CD4-positive, alpha-beta T cell treated with Interleukin-15 for 1 hour (primary cell): ENCODE results near the gene CNDP1.

ENCODE experiments used
- DNase-seq: peaks from one replicate; pipeline ENCODE4 v3.0.0-alpha.2; 2020

Gene CNDP1

GRCh38 chr18:74595431-74595830 is 61.1 kb downstream of the CNDP1 start:
- DNase-seq: no peak

GRCh38 chr18:74597034-74597661 is 62.8 kb downstream of the CNDP1 start:
- peak; percentile 59 for DNase-seq

- peak; percentile 85 for DNase-seq
These were observed 63.5 kb downstream of the CNDP1 start, which contains the start of gene ZNF407 for GRCh38 chr18:74597662-74598349. ZNF407 (plus strand) TSS chr18:74597870; CDS start chr18:74631020, 33,150 bp downstream.

DNA sequence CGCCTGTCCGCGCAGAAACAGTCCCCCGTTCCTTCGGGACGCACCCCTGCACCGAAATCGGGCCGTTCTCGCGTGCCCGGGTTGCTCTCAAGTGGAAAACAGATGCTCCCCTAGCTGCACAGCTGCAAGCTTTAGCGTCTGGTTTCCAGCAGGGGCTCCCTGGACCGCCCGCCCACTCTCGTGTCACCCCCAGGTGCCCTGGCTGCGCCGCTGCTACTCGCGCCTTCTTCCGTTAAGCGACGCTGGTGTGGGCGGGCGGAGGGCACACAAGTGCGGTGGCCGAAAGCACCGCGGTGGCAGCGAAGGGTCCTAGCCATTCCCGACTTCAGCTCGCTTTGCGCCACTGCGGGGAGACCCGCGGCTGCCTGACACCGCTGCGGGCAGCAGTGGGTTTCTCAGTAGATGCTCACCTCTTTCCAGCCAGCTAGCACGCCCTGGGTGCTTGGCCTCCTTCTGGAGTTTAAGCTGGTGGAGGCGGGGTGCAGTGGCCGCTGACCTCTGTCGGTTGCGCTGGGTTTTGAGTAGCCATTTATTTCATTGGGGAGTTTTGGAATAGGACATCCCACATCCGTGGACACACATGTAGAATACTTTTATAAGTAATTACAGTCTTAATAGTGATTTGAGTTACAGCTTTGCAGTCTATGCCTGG is 64.2 kb downstream of the CNDP1 start:
- DNase-seq: peak; percentile 68

DNA sequence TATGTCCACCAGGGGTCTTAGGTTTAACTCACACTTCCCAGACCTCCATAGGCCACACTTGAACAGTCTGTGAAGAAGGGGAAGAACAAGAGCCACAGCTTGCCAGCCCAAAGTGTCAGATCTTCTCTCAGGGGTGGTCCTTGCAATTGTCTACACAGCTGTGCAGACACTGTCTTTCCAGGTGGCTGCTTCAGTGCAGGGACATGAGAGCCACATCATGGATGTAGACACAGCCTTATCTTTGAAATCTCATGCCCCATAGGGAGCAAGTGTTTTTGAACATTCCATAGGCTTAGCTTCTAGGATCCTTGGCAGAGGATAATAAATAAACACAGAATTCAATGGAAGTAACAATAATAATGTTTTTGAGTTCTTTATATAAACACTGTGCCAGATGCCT is 70.1 kb downstream of the CNDP1 start:
- DNase-seq: no peak

- no peak for DNase-seq
These were observed 70.5 kb downstream of the CNDP1 start for GRCh38 chr18:74604774-74605173.

GRCh38 chr18:74608681-74609080 is 74.4 kb downstream of the CNDP1 start:
- no peak for DNase-seq

DNA sequence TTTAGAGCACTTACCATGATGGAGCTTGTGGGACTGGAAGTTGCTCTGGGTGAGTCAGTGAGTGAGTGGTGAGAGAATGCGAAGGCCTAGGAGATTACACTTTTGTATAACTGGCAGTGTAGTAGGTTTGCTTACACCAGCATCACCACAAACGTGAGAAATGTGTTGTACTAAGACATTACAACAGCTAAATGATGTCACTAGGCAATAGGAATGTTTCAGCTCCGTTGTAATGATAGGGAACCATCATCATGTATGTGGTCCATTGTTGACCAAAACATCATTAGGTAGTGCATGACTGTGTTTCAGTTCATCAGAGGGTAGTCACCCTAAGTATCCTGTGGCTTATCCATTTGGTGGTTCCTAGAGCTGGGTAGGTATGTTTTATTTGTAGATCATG is 75.2 kb downstream of the CNDP1 start:
- no peak for DNase-seq

GRCh38 chr18:74610051-74610615 is 75.8 kb downstream of the CNDP1 start:
- DNase-seq: no peak

- DNase-seq: no peak
These were observed 76.6 kb downstream of the CNDP1 start for GRCh38 chr18:74610860-74611259.

GRCh38 chr18:74611765-74612164 is 77.5 kb downstream of the CNDP1 start:
- no peak for DNase-seq

GRCh38 chr18:74613381-74613780 is 79.1 kb downstream of the CNDP1 start:
- no peak for DNase-seq

- no peak for DNase-seq
These were observed 82.2 kb downstream of the CNDP1 start for GRCh38 chr18:74616494-74616893.

DNA sequence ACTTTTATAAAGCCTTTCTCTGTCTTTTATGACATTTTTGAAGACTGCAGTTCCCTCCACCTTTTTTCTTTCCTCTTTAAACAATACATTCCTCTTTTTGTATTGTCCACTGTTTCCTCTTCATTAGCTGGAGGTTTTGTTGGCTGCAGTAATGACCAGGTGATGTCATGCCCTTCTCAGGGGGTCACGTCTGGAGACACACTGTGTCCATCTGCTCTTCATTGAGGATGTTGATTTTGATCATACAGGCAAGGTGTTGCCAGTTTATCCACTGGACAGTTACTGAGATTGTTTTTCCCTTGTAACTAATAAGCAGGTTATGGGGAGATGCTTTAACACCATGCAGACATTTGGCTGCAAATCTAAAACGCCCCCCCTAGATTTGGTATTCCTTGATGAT is 83.2 kb downstream of the CNDP1 start:
- DNase-seq: no peak

DNA sequence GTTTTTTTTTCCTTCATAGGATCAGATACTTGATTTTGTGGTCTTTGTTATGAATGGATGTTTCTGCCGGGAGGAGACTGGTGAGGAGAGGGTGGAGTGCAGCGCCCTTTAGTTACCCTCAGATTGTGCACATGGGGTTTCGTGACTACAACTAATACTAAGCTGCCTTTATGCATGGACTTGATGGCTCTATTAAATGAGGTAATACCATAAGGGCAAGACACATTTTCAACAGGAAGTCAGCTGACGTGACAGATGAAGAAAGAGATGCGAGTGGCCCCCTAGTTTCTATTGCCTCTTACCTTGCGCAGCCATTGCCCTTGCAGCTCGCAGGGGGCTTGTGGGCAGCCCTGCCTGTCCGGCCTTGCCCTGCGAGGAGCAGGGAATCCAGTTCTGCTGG is 87.8 kb downstream of the CNDP1 start:
- no peak for DNase-seq

GRCh38 chr18:74623047-74623816 is 88.9 kb downstream of the CNDP1 start:
- no peak for DNase-seq

- DNase-seq: no peak
These were observed 90.2 kb downstream of the CNDP1 start for GRCh38 chr18:74624466-74624865.

- no peak for DNase-seq
These were observed 90.9 kb downstream of the CNDP1 start for GRCh38 chr18:74625157-74625556.

DNA sequence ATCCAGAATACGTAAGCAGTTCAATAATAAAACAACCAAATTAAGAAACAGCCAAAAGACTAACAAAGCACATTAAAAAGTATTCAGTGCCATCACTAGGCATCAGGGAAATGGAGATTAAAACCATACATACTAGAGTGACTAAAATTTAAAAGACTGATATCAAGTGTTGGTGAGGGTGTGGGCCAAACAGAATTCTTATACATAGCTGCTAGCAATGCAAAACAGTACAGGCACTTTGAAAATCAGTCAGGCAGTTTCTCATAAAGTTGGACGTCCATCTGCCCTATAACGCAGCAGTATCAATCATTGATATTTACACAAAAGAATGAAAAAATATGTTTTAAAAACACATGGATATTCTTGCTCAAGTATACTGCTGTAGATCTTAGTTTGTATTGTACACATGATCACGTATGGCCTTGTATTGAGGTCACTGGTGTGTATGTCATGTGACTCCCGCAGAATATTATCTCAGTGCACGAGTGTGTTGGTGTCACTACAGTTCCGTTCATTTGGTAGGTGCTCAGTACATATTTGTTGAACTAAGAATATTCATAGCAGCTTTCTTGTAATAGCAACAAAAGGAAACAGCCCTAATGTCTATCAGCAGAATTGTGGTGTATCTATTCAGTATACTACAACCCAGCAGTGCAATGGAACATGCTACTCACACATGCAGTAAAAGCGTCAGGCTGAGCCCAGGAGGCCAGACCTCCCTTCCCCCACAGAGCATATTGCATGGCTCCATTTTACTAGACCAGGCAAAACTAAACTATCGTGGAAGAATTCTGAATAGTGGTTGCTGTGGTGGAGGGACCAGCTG is 92.0 kb downstream of the CNDP1 start:
- no peak for DNase-seq

- DNase-seq: no peak
These were observed 96.5 kb downstream of the CNDP1 start for GRCh38 chr18:74630804-74631203.

DNA sequence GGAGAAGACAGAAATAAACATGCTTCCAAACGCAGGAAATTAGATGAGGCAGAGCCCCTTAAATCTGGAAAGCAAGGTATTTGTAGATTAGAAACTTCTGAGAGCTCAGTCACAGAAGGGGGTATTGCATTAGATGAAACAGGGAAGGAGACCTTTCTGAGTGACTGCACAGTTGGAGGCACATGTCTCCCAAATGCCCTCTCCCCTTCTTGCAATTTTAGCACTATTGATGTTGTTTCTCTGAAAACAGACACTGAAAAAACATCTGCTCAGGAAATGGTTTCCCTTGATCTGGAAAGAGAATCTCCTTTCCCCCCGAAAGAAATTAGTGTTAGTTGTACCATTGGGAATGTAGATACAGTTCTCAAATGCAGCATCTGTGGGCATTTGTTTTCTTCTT is 96.9 kb downstream of the CNDP1 start:
- DNase-seq: no peak
